Measurements from ENCODE around the gene ARMC12.

DNA sequence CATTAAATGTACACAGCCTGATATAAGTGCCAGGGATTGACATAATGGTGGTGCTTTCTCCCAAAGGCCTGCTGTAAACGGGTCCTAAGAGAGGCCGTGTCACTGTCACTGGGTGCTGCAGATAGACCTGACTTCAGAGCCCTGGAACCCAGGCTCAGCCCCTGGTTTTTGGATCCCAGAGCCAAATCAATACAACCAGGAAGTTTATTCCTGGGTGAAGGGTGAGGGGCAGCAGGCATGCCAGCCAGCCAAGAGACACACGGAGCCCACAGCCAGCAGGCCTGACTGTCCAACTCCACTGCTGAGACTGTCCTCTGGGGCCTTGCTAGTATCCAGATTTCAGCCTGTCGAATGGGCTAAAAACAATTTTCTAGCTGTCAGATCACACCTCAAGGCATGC is 12.8 kb upstream of the ARMC12 start:
- TF ChIP-seq, protein P1, sequence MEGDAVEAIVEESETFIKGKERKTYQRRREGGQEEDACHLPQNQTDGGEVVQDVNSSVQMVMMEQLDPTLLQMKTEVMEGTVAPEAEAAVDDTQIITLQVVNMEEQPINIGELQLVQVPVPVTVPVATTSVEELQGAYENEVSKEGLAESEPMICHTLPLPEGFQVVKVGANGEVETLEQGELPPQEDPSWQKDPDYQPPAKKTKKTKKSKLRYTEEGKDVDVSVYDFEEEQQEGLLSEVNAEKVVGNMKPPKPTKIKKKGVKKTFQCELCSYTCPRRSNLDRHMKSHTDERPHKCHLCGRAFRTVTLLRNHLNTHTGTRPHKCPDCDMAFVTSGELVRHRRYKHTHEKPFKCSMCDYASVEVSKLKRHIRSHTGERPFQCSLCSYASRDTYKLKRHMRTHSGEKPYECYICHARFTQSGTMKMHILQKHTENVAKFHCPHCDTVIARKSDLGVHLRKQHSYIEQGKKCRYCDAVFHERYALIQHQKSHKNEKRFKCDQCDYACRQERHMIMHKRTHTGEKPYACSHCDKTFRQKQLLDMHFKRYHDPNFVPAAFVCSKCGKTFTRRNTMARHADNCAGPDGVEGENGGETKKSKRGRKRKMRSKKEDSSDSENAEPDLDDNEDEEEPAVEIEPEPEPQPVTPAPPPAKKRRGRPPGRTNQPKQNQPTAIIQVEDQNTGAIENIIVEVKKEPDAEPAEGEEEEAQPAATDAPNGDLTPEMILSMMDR (IDR thresholded peaks at IDR 0.05; ENCODE audit: low read length), result no peak
- no peak for TF ChIP-seq EZH2 (IDR thresholded peaks at IDR 0.05; ENCODE audit: borderline replicate concordance, low read length)
